HG03457 (cell line): ENCODE measurements around the gene MED16.

Experiments
- ATAC-seq: cut with Tn5 transposase; IDR thresholded peaks from one replicate; pipeline ENCODE4 v1.9.1; 2021; ENCODE audit warnings: moderate number of reproducible peaks; ENCODE audit not compliant: unreplicated experiment

MED16 gene

GRCh38 chr19:892894-893689 lies at the start of gene MED16, which contains the start of gene RNU6-9:
TSS of gene MED16 (minus strand) at chr19:893187. CDS start at chr19:891131, 2,056 bp downstream.
TSS of gene RNU6-9 (plus strand) at chr19:893484.
- ATAC-seq = peak; percentile 46

GRCh38 chr19:942133-942645 lies 49.2 kb upstream of the MED16 start:
- no peak for ATAC-seq

- no peak for ATAC-seq
Observed at GRCh38 chr19:941292-942132, 48.5 kb upstream of the MED16 start.

- ATAC-seq = no peak
Observed at GRCh38 chr19:940591-941291, 47.8 kb upstream of the MED16 start.

- no peak for ATAC-seq
Observed at GRCh38 chr19:939922-940321, 46.9 kb upstream of the MED16 start.

GRCh38 chr19:939439-939838 lies 46.5 kb upstream of the MED16 start:
- ATAC-seq = no peak

- ATAC-seq = no peak
Observed at GRCh38 chr19:938233-938923, 45.4 kb upstream of the MED16 start.

GRCh38 chr19:937259-937694 lies 44.3 kb upstream of the MED16 start:
- ATAC-seq = no peak

GRCh38 chr19:936175-936546 lies 43.2 kb upstream of the MED16 start:
- no peak for ATAC-seq

- ATAC-seq = no peak
Observed at GRCh38 chr19:934865-935479, 42.0 kb upstream of the MED16 start.

- ATAC-seq = no peak
Observed at GRCh38 chr19:934197-934840, 41.3 kb upstream of the MED16 start.

GRCh38 chr19:933553-933882 lies 40.5 kb upstream of the MED16 start:
- ATAC-seq = no peak

GRCh38 chr19:932648-933552 lies 39.9 kb upstream of the MED16 start:
- ATAC-seq = no peak

GRCh38 chr19:931860-932647 lies 39.1 kb upstream of the MED16 start:
- ATAC-seq = no peak

GRCh38 chr19:929891-930258 lies 36.9 kb upstream of the MED16 start:
- no peak for ATAC-seq

- ATAC-seq = no peak
Observed at GRCh38 chr19:929203-929890, 36.4 kb upstream of the MED16 start.

GRCh38 chr19:928471-929202 lies 35.6 kb upstream of the MED16 start:
- ATAC-seq = no peak
